Testis (tissue), 3 donors: Measurements from ENCODE around the gene GLI3. TPM values are rescaled to one million over a fixed set of nuclear protein-coding genes. Genes with fewer than 3 reads are reported as not detected.

Source experiments
- DNase-seq: peaks from one replicate; pipeline ENCODE4 v3.0.0-alpha.2; 2019
- H3K27ac ChIP-seq, 2 donors: fragments of 200-600 bp; sonication (generic); one replicate each; pipeline ENCODE4 v1.5.1; 2019
- H3K27me3 ChIP-seq: fragments of 200-600 bp; sonication (generic); one replicate; pipeline ENCODE4 v1.5.1; 2019
- H3K36me3 ChIP-seq: fragments of 200-600 bp; sonication (generic); one replicate; pipeline ENCODE4 v1.5.1; 2017; ENCODE audit warnings: low read depth; ENCODE audit errors: missing control alignments
- H3K4me1 ChIP-seq: fragments of 200-600 bp; sonication (generic); one replicate; pipeline ENCODE4 v1.5.1; 2019
- H3K4me3 ChIP-seq, 2 donors: fragments of 200-600 bp; sonication (generic); one replicate each; pipeline ENCODE4 v1.5.1; 2017 to 2019
- H3K9me3 ChIP-seq: fragments of 200-600 bp; sonication (generic); one replicate; pipeline ENCODE4 v1.5.1; 2017
- CTCF ChIP-seq, 3 experiments: fragments of 450-650 bp in 2 of 3; fragments of 200-600 bp in 1 of 3; sonication (generic) in 1 of 3; IDR thresholded peaks; one replicate each; pipeline ENCODE4 v1.5.1; 2016 to 2019; ENCODE audit warnings: antibody characterized with exemption in 3 of 3, mild to moderate bottlenecking in 2 of 3, moderate library complexity in 1 of 3
- POLR2A ChIP-seq: fragments of 450-650 bp; IDR thresholded peaks from one replicate; pipeline ENCODE4 v1.6.1; 2017; ENCODE audit warnings: antibody characterized with exemption, mild to moderate bottlenecking, moderate library complexity
- WGBS, 2 donors: methylation state at CpG; one replicate each; pipeline ENCODE4 v1.1.5; 2018; 5-methylcytosine and 5-hydroxymethylcytosine counted together
- intact Hi-C: fragments of 100-400 bp; cut with DNase I; formaldehyde crosslinking; loops from one replicate; pipeline ENCODE4 v1.15.1; 2023; ENCODE audit warnings: low total_unique reads
- polyA plus RNA-seq: library from polyadenylated mRNA; stranded (reverse); fragments of 350-450 nt; fragmentation: Illumina TruSeq; extraction: RNeasy Lipid Tissue Mini Kit (QIAGEN cat#74804); gene quantifications from one replicate; pipeline ENCODE4 v1.2.3, GENCODE V29; 2014; ENCODE audit warnings: low read depth, low replicate concordance; ENCODE audit not compliant: insufficient read depth
- total RNA-seq, 2 donors: library from RNA; depleted of rRNA; stranded (reverse); fragments of >200 nt; gene quantifications; one replicate each; pipeline ENCODE4 v1.2.3, GENCODE V29; 2016

GLI3 gene
- total and polyA plus RNA-seq, 3 donors from 2014 or later, result 3.8 to 7.3 (median 5.0) TPM

- H3K4me3 ChIP-seq, result no peak overlapping the region
- no peaks in the 10 kb centered on the region for H3K9me3 ChIP-seq
- H3K36me3 ChIP-seq, result no peaks in the 10 kb centered on the region
- no peak for DNase-seq
- TF ChIP-seq CTCF (IDR thresholded peaks at IDR 0.05), result no peak
- TF ChIP-seq POLR2A, result no peak
- H3K4me1 ChIP-seq, result no peaks in the 10 kb centered on the region
- no peak overlapping the region for H3K27ac ChIP-seq
- intact Hi-C loops, result no loop called here
- no peaks in the 10 kb centered on the region for H3K27me3 ChIP-seq
These were observed 109.8 kb downstream of the GLI3 start for GRCh38 chr7:42127232-42127622.

GRCh38 chr7:42126475-42127231 lies 110.4 kb downstream of the GLI3 start:
- Histone ChIP-seq H3K4me3 (no peak overlapping the region), H3K27ac (no peak overlapping the region), H3K36me3 (no peaks in the 10 kb centered on the region), H3K27me3 (no peaks in the 10 kb centered on the region), H3K9me3 (no peaks in the 10 kb centered on the region), H3K4me1 (no peaks in the 10 kb centered on the region)
- DNase-seq, result no peak
- 86 to 91% methylated on average over 6 of the region's 6 CpGs for WGBS, 2 donors
- intact Hi-C loops, result no loop called here
- TF ChIP-seq CTCF (IDR thresholded peaks at IDR 0.05) (no peak), POLR2A (no peak)

GRCh38 chr7:42125321-42125720 lies 111.7 kb downstream of the GLI3 start:
- no peaks in the 10 kb centered on the region for H3K27me3 ChIP-seq
- no peak for DNase-seq
- H3K4me3 ChIP-seq, result no peak overlapping the region
- no peak overlapping the region for H3K27ac ChIP-seq
- no peaks in the 10 kb centered on the region for H3K4me1 ChIP-seq
- 77 to 81% methylated on average over 8 of the region's 8 CpGs for WGBS, 2 donors
- H3K9me3 ChIP-seq, result no peaks in the 10 kb centered on the region
- intact Hi-C loops, result no loop called here
- TF ChIP-seq POLR2A, result no peak
- TF ChIP-seq CTCF (IDR thresholded peaks at IDR 0.05), result no peak
- no peaks in the 10 kb centered on the region for H3K36me3 ChIP-seq

- WGBS, 2 donors, result 84 to 92% methylated on average over 6 of the region's 6 CpGs
- Histone ChIP-seq H3K4me3 (no peak overlapping the region), H3K36me3 (no peaks in the 10 kb centered on the region), H3K27me3 (no peaks in the 10 kb centered on the region), H3K9me3 (no peaks in the 10 kb centered on the region), H3K27ac (no peak overlapping the region), H3K4me1 (no peaks in the 10 kb centered on the region)
- intact Hi-C loops, result no loop called here
- TF ChIP-seq POLR2A, result no peak
- no peak for TF ChIP-seq CTCF (IDR thresholded peaks at IDR 0.05)
- DNase-seq, result no peak
These were observed 113.3 kb downstream of the GLI3 start for GRCh38 chr7:42123716-42124115.

- no peaks in the 10 kb centered on the region for H3K27me3 ChIP-seq
- H3K4me3 ChIP-seq, result no peak overlapping the region
- no peaks in the 10 kb centered on the region for H3K36me3 ChIP-seq
- no peak for TF ChIP-seq CTCF (IDR thresholded peaks at IDR 0.05)
- no peak for TF ChIP-seq POLR2A
- H3K9me3 ChIP-seq, result no peaks in the 10 kb centered on the region
- intact Hi-C loops, result no loop called here
- no peaks in the 10 kb centered on the region for H3K4me1 ChIP-seq
- H3K27ac ChIP-seq, result no peak overlapping the region
- 90 to 93% methylated on average over 8 of the region's 8 CpGs for WGBS, 2 donors
- DNase-seq, result no peak
These were observed 116.8 kb downstream of the GLI3 start for GRCh38 chr7:42120191-42120590.
